T1000 (cell line): ENCODE results near the gene BAG3.
"Not testable (repeated sequence)": the region's sequence is repeated elsewhere in the genome, so short reads cannot be mapped to it uniquely, and the experiment has no call there.

ENCODE experiments used
- DNase-seq: peaks from one replicate; lab custom pipeline; 2025; ENCODE audit warnings: mixed read lengths; lab: John Stamatoyannopoulos, UW

Gene BAG3

DNA sequence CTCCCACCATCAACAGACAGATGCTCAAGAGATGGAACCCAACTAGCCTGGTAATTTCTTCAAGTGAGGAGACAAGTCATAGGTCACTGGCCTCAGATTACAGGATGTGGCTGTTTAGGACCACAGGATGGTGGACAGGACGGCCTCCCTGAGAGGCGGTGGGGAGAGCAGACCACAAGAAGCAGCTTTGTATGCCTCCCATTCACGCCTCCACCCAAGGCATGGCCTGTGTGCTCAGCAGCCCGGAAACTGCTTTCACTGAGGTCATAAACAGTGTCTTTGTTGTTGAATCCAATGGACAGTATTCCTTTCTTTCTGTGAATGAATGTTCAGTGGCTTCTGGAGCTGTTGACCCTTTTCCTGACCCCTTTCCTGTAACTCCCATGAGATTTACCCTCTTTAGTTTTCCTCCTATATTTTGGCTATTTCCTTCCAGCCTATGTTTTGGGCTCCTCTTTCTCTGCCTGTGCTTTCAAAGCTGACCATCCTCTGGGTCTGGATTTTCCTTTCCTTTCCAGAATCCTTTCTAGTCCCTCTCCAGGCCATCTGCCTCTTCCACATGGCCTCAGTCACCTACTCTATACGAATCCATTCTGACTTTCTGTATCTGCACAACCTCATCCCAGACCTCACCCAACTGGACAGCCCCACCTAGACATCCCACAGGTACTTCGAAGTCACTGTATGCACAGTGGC lies 42.2 kb downstream of the BAG3 start:
- DNase-seq: no peak

DNA sequence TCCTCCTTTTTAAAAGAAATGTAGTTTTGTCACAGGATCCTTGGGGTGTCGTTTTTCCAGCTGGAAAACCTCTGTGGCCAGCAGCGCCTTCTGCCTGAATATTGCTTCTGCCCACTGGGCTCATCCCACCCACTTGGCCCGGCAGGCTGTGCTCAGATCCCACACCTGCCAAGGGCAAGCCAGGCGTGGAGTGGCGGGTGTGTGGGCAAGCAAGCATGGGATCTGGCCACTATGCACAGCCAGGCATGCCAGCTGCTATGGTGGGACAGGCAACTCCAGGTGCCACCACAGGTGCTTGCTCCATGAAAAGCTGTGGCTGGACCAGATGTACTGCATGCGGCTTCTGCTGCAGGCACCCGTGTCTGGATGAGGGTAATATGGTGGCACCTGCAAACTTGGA lies 43.4 kb downstream of the BAG3 start:
- no peak for DNase-seq

DNA sequence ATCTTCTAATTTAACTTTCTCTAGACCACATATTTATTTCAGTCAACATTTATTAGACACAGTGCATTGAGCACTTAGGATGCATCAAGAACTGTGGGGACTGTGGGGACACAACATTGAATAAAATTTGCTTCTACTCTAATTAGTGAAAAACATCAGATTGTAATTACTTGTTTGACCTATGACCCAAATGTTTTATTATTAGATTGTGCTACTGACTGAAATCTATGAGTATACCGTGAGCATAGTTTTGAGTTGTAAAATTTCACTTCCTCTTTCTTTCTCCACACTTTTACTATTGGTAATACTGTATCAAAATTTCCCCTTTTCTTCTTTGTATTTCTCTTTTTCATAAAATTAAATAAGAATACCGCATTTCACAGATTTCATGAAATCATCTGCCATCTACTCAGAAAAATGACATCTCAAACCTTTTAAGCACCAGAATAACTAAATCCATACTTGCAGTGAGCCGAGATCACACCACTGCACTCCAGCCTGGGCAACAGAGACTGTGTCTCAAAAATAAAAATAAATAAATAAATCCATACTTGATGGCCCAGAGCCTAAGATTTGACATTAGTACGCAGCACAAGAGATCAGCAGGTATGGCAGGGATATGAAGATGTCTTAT lies 49.3 kb downstream of the BAG3 start:
- DNase-seq: no peak

DNA sequence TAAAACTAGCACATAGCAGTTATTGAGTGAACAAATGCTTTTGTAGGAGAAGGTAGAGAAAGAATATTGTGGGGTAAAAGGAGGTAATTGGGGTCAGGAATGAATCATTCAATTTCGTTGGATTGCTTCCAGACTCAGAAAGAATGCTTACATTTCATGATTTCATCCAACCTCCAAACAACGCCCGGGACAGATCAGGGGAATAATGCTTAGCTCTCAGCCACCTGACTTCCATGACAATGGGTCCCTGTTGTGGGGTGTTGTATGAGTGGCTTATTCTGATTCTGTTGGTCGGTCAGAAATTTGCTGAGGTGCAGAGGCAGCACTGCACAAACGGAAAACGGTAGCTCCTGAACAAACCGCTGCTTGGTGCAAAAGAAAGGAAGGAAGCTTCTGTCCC lies 50.7 kb downstream of the BAG3 start:
- DNase-seq: no peak

DNA sequence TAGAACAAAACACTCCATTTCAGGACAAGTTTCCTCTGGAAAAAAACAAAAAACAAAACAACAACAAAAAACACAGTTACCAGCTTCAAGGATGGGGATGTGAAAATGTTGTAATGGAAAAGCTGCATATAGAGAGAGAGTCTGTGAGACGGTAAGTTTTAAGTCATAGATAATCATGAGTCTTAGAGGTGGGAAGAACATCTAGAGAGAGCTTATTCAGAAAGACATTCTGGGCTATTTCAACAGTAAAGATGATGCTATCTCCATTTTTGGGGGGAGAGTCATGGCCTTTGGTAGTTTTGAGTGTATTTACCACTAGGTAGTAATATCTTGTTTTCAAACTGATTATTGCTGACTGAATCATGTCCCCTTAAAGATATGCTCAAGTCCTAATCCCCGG lies 51.4 kb downstream of the BAG3 start:
- DNase-seq: no peak

DNA sequence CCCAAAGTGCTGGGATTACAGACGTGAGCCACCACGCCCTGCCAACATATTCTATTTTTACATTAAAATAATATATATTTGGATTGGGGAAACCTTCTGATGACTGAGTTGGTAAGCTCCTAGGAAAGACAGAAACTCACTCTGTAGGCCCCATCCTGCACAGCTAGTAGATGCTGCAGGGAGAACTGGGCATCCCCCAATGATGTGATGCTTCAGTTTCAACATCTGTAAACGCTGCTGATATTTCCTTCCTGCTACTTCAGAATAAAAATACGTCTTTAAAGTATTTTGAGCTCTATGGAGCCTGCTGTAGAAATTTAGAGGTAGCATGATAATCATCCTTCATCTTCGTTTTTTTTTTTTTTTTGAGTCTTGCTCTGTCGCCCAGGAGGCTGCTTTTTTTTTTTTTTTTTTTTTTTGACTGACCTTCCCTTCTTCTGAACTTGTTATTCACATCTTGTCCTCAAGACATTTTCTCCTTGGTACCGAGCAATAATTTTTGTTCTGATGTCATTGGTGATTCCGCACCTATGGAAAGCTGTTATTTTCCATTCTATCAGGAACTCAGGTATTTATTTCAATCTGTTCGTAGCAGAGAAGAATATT lies 52.8 kb downstream of the BAG3 start:
- no peak for DNase-seq

DNA sequence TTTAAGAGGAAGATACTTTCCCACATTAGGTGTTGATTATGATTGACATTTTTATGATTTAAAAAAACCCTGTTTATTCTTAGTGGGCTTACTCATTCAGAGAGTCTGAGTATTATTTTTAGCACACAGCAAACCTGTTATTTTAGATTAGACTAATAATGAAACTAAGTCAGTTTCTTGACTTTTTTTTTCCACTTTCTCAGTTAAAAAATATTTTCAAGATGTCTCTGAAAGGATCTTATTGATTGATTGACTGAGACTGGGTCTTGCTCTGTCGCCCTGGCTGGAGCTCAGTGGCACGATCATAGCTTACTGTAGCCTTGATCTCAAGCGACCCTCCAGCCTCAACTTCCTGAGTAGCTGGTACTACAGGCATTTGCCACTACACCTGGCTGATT lies 54.3 kb downstream of the BAG3 start:
- DNase-seq: no peak

DNA sequence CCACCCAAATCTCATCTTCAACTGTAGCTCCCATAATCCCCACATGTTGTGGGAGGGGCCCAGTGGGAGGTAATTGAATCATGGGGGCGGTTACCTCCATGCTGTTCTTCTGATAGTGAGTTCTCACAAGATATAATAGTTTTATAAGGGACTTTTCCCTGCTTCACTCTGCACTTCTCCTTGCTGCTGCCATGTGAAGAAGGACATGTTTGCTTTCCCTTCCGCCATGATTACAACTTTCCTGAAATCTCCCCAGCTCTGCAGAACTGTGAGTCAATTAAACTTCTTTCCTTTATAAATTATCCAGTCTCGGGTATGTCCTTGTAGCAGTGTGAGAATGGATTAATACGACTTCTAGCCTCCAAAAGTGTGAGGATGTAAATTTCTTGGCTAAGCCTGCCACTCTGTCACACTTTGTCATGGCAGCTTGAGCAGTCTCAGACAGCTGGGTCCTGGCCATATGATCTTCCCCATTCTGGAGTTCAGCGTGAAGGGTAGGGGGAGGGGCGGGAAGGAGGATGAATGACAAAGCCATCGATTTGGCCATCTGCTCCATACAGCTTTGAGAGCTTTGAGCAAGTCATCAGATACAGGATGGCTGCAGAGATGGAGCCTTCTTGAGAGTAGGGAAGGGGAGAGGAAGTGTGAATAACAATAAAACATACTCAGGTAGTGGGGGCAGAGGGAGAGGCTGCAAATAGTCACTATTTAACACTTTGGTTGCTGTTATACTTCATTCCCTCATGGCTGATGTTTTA lies 55.5 kb downstream of the BAG3 start:
- DNase-seq: no peak

DNA sequence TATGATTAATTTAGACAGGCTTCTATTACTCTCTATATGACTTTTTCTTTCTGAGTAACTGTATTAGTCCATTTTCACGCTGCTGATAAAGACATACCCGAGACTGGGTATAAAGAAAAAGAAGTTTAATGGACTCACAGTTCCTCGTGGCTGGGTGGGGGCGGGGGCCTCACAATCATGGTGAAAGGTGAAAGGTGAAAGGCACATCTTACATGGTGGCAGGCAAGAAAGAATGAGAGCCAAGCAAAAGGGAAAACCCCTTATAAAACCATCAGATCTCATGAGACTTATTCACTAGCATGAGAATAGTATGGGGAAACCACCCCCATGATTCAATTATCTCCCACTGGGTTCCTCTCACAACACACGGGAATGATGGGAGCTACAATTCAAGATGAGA lies 56.2 kb downstream of the BAG3 start:
- not testable (repeated sequence) for DNase-seq

DNA sequence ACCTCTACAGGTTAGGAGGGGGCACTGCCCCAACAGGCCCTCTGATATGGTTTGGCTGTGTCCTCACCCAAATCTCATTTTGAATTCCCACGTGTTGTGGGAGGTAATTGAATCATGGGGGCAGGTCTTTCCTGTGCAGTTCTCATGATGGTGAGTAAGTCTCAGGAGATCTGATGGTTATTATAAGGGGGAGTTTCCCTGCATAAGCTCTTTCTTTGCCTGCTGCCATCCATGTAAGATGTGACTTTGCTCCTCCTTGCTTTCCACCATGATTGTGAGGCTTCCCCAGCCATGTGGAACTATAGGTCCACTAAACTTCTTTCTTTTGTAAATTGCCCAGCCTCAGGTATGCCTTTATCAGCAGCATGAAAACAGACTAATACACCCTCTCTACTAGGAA lies 59.8 kb downstream of the BAG3 start:
- not testable (repeated sequence) for DNase-seq

DNA sequence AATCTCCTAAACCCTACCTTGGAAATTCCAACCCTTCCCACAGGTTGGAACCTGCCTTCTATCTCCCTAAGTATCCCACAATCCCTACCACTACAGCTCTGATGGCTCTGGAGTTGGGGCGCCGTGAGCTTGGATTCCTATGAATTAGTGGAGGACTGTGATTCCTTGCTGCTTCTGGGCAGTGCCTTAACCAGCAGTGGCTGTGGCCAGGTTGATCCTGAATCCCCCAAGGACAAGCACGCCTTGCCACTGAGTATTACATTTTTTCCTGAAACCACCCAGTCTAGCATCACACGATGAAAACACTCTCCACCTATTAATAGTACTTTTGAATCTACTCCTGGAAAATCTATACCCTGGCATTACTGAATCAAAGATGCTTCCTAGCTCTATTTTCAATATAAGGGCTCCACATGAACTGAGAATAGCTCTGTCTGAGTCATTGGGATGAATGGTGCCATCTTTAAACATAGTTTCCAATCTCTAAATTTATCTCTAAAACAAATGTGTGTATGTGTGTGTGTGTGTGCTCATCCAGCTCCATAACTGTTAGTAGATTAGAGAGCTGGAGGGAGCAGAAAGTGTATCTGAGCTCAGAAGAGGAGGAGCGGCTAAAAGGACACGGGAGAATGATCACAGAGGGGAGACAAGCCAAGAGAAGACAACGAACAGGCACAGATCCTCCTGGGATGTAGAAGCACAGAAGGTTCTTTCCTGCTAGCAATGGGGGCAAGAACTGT lies 62.7 kb downstream of the BAG3 start:
- no peak for DNase-seq

DNA sequence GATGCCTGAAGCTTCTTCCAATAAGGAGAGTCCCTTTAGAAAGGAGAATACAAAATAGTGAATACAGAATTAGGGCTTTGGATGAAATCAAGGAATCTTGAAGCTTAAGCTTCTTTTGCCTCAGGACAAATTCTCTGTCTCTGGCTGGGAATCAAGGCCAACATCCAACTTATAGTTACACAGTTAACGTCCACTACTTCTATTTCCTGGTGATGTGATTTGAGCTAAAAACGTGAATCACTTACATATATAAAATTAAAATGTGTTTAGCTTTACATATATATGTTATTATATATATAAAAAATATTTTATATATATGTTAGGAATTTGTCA lies 63.3 kb downstream of the BAG3 start:
- no peak for DNase-seq

DNA sequence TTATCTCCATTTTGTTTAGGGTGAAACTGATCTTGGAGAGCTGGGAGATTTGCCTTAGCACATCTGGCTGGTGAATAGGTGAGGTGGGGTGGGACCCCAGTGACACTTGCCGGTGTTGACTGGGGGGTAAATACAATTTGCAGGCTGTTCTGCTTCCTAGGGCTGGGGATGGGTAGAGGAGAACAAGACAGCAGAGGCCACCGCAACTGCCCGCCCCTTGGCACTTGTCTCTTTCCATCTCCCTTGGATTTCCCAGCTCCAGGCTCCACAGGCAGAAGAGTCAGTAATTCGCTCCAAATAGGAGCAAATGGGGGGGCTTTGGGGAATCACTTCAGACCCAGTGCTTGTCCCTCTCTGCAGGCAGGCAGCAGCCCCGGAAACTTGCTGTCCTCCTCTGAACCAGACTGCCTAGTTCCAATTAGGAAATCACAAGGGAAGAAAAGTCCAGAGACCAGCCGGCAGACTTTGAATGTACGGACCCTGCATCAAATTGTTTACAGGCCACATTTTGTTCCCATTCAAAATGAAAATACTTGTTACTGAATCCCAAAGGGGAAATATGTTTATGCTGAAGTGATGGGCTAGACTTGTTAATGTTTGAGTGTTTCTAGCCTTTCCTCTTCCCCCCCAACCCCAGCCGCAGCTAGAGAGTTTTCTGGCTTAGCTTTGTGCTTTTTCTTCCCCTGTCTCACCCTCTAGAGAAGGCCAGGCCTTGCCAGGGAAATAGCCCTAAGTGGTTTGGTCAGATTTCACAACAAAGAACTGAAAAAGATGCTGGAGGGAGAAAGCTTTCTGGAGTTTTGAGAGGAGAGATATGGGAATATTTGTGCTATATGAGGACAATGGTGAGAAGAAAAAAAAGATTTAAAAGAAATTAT lies 64.7 kb downstream of the BAG3 start:
- no peak for DNase-seq

DNA sequence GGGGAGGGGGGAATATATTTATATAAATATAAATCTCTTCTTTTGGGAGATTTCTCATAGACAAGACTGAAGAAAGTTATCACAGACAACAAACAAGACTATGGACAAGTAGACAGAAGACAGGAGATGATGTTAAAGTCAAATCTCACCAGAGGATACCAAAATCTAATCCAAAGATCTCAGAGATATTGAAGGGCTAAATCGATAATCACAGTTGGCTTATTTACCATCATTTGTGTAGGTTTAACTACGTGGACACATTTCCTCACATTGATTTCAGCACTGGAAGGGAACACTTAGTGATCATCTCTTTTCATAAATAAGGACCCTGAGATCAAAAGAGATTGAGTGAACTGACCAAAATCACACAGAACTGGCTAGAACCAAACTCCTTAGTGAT lies 72.0 kb downstream of the BAG3 start:
- DNase-seq: no peak

DNA sequence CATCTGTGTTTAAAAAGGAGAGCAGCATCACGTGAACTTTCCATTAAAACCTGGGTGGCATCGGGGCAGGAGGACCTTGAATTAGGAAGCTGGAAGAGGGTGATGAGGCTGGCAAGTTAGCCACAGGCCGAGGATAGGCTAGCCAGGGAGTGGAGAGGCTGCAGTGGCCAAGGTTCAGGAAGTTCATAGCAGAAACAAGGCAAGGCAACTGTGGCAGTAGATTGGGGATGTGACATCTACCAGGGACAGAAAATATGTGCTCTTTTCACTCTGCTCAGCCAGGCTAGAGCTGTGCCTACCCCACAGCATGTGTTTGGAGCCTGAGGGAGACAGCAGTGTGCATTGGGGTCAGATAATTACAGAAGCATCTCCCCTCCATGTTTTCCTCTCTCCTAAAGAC lies 72.4 kb downstream of the BAG3 start:
- no peak for DNase-seq

DNA sequence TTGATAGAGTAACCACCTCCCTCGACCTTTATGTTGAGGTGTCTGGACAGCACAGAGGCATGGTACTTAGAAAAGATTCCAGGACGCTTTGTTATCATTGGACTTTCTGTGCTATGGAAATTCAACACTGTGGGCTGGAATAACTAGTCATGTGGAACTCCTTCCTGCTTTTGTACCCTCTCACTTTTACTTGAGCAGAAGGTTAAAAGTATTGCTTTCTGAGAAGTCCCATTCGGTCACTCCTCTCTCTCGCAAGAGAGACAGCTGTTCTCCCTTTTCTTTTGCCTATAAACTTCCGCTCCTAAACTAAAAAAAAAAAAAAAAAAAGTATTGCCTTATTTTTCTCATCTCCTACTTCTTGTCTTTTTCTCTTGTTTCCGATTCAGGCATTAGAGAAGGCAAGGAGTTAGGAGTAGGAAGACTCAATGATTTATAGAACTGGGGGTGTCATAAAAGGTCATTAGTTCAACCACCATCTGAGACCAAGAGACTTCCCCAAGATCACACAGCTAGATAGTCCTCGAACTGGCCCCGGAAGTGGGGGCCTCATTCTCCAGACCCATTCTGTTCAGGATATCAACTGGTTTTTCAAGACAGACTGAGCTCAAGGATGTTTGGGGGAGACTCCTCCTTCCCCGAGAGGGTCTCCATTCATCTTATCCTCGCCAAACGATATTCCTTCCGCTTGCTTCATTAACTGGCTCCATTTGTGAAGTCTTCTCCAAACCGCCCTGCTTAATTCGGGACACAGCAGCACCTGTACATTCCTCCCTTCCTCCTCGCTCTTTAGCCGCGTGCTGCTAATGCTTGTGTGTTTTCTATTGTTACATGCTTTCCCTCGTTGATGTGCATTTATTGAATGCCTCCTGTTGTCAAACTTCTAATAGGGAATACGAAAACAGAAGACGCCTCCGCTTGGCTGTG lies 73.7 kb downstream of the BAG3 start:
- no peak for DNase-seq

DNA sequence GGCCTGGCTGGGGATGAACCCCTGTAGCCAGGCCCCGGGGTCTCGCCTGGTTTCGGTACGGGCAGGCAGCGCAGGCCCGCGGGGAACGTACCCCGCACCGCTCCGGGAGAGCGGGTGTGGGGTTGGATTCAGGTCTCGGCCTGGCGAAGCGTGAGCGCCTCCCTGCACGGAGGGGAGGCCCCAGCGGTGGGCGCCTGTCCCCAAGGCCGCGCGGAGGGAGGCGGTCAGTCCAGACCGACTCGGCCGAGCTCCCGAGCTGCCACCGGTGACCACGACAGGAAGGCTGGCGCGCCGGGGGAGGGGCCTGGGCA lies 74.3 kb downstream of the BAG3 start:
- no peak for DNase-seq

DNA sequence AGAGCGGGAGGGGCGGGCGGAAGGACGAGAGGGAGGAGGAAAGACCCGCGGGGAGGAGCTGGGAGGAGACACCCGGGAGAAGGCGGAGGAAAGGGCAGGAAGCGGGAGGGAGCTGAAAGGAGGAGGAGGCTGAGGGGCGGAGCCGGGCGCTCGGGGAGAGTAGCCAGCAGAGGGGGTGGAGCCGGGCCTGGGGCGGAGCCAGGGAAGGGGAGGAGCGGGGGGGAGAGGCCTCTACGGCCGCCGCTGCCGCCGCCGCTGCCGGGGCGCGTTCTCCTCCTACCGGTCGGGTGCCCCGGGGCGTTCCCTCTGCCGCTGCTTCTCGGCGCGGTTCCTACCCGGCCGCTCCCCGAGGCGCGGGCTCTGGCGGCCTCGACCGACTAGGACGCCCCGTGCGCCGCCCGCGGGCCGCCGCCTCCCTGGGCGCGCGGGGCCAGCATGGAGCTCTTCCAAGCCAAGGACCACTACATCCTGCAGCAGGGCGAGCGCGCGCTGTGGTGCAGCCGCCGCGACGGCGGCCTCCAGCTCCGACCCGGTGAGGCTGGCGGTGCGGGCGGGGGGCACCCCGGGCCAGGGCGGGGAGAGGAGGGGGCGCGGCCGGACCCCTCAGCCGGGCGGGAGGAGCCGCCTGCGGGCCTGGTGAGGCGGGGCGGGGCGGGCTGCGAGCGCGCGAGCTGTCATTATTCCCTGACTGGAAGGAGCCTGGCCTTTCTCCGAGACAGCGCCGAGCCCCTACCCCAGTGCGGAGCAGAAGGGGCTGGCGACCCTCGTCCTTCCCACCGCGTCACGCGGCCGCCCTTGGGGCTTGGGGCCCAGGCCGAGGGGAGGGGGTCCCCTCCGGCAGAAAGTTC lies 74.9 kb downstream of the BAG3 start, which contains the start of gene INPP5F:
Gene INPP5F (plus strand): TSS at position 223 of the 848 bp plus-strand sequence. CDS start 213 bp downstream, at position 436.
- DNase-seq: peak; percentile 98

DNA sequence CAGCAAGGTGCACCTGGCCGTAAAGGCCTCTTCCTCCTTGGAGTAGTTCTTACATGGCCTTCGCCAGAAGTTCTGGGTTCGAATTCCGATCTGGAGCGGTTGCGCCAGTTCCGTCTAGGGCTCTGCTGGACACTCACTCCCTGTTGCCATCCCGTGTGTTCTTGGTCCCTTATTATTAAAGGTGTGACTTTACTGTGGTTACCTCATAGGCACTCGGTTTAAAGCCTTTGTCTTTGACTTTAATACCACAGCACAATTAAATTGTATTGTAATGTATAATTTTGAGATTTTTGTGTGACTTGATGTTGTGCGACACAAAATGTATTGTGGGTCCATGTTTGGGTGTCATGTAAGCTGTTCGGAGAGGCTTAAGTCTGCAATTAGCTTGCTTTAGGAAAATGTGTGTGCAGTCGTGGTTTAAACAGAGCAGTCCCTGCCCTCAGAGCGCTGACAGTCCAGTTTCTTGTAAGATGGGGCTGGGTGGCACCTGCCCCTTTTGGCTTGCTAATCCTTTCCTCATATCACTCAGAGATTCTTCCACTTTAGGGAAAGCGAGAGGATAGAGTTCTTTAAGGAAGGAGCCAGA lies 75.6 kb downstream of the BAG3 start:
- DNase-seq: no peak
